Adrenal gland (tissue), 5 donors: ENCODE data around the gene AVPR2.

Experiments
- CTCF ChIP-seq, 6 experiments: fragments of 450-650 bp in 4 of 6; fragments of 200-600 bp in 2 of 6; sonication (generic) in 1 of 6; IDR thresholded peaks; 1 replicate in 5 of 6; 2 replicates in 1 of 6; pipeline versions ENCODE4 v1.5.1 to v1.8.0; 2016 to 2021; ENCODE audit warnings: antibody characterized with exemption in 6 of 6, mild to moderate bottlenecking in 2 of 6, moderate library complexity in 1 of 6
- POLR2A ChIP-seq, 2 donors: fragments of 450-650 bp; IDR thresholded peaks; one replicate each; pipeline ENCODE4 v1.6.1; 2017; ENCODE audit warnings: antibody characterized with exemption in 2 of 2, mild to moderate bottlenecking in 2 of 2, moderate library complexity in 1 of 2
- donor health status: DM: no; HTN: no; CAD: no.

- TF ChIP-seq CTCF (IDR thresholded peaks at IDR 0.05), result no peak
- TF ChIP-seq POLR2A (IDR thresholded peaks at IDR 0.05), result no peak
These were observed 1.1 kb upstream of the AVPR2 start for GRCh38 chrX:153903238-153903980.
